HuH-7.5 (cell line): ENCODE measurements around the gene SMIM44.

Experiments
- DNase-seq: peaks from one replicate; pipeline ENCODE4 v3.0.0; 2011; ENCODE audit warnings: low spot score

Gene SMIM44

DNA sequence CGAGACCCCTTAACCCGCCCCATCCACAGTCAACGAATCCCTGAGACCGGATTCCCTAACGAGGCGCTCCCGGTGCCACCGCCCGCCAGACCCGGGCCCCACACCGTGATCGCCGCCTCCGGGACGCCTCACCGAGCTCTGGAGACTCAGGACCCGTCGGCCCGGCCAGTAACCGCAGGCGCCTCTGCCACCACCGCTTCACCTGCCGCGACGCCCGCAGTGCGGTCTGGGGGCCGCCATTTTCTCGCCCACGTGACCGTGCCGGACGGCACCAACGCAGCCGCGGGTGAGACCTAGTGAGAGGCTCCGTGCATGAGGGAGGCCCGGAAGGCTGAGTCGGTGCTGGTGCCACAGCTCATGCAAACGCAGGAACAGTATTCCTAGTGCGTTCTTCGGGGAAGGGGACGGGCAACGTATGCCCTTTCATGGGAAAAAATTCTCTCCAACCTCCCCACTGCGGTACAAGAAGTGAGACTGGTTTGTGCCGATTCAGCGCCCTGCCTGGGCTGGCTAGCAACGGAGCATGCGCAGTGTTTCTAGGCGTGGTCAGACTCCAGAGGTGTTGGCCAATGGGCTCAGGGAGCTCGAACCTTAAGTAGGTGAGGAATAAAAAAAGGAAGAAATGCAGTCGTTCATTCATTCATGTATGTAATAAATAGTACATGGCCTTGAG lies 17.3 kb upstream of the SMIM44 start, which contains the start of gene DOHH:
Gene DOHH (minus strand): TSS at position 246 of the 673 bp plus-strand sequence. CDS start 3,860 bp downstream, outside the sequence.
- peak; percentile 100 for DNase-seq

GRCh38 chr19:3499738-3500428 lies 16.6 kb upstream of the SMIM44 start:
- DNase-seq, result no peak

DNA sequence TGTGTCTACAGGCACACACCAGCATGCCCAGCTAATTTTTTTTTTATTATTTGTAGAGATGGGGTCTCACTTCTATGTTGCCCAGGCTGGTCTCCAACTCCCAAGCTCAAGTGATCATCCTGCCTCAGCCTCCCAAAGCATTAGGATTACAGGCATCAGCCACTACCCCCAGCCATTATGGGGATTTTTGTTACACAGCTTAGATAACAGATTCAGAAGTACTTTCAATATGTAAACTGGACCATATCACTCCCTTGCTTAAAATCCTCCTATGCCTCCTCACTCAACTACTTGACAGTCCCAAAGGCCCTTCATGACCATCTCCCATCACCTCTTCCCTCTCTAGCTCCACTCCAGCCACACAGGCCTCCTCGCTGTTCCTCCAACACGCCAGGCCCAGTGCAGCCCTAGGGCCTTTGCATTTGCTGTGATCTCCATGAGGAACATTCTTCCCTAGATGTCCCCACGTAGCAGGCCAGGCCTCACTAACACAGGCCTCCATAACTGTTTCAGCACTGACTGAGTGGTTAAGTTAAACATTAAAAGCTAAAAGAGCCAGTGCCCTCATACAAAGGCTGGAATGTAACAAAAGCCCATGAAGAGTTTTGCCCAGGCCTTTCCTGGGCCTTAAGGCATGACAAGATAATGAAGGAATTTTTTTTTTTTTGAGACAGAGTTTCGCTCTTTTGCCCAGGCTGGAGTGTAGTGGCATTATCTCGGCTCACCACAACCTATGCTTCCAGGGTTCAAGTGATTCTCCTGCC lies 14.7 kb upstream of the SMIM44 start:
- no peak for DNase-seq

GRCh38 chr19:3496392-3497273 lies 13.4 kb upstream of the SMIM44 start:
- no peak for DNase-seq

- no peak for DNase-seq
Observed at GRCh38 chr19:3494559-3494958, 11.3 kb upstream of the SMIM44 start.

DNA sequence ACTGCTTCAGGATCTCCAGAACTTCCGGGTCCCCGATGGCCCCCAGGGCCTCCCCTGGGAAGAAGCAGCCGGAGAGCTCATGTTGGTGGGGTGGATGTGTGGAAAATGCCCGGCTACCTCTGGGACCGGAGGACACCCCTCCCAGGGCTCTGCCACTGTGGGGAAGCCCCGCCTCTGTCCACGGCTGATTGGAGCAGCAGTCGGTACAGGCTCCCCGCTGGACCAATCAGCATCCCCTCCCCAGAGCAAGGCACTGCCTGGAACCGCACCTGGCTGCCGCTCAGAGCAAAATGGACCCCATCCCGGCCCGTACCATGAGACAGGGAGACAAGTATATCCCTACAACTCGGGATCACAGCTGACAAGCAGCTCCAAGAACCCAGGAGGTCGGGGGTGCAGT lies 10.8 kb upstream of the SMIM44 start:
- DNase-seq, result peak; percentile 59

- no peak for DNase-seq
Observed at GRCh38 chr19:3493651-3494050, 10.4 kb upstream of the SMIM44 start.

DNA sequence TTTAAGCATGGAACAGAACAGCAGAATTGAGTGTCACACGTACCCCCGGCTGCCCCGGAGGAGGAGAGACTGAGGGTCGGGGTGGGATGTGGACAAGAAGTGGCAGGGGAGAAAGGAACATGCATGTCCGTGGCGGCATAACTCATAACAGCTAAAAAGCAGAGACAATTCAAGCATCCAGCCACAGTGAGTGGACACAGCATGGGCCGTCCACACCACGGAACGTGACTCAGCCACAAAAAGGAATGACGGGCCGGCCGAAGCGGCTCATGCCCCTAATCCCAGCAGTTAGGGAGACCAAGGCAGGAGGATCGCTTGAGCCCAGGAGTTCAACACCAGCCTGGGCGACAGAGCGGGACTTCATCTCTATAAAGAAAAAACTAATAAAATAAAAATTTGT lies 9.7 kb upstream of the SMIM44 start:
- no peak for DNase-seq

DNA sequence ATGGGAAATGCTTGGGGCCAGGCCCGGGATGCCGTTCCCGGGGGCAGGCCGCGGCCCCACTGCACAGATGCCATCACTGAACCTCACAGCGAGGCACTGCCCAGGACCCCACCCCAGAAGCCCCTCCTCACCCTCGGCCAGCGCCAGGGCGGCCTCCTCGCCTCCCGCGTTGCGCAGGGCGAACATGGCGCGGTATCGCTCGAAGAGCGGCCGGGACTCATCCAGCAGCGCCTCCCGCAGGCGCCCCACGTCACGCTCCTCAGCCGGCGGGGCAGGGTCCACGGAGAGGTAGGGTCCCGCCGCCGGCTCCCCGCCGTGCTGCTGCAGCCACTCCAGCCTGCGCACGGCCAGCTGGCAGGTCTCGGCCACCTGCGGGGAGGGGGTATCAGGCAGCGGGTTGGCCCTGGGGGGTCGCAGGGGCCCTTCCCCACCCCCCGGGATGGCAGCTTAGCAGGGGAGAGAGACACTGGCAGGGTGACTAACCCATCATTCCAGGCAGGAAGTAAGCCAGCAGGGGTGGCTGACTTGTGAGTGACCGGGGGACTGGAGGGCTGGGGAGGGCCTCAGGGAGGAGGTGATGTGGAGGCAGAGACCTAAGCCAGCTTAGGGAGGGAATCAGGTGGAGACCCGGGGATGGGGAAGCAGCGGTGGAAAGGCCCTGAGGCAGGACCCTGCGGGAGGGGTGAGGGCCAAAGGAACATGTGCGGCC lies 9.0 kb upstream of the SMIM44 start:
- DNase-seq, result no peak

DNA sequence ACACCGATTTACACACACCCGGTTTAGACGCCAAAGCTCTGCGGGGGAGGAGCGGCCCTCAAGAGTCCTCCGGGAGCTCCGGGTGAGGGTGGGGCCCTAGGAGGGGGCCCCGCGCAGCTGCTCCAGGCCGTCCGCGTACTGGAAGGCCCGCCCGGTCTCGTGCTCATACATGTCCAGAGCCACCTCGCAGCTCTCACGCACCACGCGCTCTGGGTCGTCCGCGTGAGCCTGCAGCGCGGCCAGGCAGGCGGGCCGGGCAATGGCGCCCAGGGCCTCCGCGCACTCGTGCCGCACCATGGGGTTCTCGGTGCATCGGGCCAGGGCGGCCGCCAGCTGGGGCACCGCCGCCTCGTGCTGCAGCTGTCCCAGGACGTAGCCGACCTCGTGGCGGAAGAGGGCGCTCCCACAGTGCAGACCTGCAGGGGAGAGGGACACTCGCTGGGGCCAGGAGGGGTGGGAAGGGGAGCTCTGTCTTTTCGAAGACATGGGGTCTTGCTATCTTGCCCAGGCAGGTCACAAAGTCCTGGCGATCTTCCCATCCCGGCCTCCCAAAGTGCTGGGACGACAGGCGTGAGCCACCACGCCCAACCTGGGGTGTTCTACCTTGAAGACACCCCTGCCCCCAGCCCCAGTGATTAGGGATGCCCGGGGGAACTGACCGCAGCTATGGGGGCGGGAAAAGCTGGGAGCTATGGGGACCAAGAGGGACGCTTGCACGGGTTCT lies 8.3 kb upstream of the SMIM44 start:
- no peak for DNase-seq

- DNase-seq, result no peak
Observed at GRCh38 chr19:3482507-3483225, 575 bp downstream of the SMIM44 start.

- DNase-seq, result no peak
Observed at GRCh38 chr19:3481241-3482090, 1.8 kb downstream of the SMIM44 start.

DNA sequence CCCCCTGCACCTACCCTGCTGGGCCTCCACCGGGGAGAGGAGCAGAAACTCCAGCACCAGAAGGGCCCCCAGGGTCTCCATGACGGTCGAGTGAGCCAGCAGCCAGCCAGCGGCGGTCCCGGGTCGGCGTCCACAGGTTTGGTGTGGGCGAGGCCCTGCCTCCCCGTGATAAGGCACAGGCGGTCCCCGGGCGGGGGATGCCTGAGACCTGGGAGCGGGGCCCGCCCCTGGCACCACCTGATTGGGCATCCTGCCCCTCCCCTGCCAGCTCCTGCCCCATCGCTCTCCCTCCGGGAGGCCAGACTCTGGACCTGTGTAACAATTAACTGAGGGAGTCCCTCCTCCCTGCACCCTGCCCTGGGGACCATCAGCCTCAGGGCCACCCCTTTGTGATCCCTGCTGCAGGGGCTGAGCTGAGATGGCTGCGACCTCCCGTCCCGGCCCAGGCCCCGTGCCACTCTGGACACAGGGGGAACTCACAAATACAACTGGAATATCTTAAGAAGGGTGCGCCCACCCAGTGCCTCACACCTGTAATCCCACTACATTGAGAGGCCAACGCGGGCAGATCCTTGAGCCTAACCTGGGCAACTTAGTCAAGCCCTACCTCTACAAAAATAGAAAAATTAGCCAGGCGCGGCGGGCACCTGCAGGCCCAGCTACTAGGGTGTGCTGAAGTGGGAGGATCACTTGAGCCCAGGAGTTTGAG lies 2.7 kb downstream of the SMIM44 start, which contains the start of gene SMIM24:
Gene SMIM24 (minus strand): TSS at position 143 of the 709 bp plus-strand sequence. CDS start 62 bp downstream, at position 81.
- no peak for DNase-seq

GRCh38 chr19:3479834-3480215 lies 3.4 kb downstream of the SMIM44 start:
- DNase-seq, result no peak

- no peak for DNase-seq
Observed at GRCh38 chr19:3479177-3479833, 3.9 kb downstream of the SMIM44 start.

GRCh38 chr19:3478409-3479176 lies 4.6 kb downstream of the SMIM44 start:
- no peak for DNase-seq

- DNase-seq, result no peak
Observed at GRCh38 chr19:3477951-3478350, 5.3 kb downstream of the SMIM44 start.
